ENCODE data around the gene FNBP1L.

The FNBP1L gene

DNA sequence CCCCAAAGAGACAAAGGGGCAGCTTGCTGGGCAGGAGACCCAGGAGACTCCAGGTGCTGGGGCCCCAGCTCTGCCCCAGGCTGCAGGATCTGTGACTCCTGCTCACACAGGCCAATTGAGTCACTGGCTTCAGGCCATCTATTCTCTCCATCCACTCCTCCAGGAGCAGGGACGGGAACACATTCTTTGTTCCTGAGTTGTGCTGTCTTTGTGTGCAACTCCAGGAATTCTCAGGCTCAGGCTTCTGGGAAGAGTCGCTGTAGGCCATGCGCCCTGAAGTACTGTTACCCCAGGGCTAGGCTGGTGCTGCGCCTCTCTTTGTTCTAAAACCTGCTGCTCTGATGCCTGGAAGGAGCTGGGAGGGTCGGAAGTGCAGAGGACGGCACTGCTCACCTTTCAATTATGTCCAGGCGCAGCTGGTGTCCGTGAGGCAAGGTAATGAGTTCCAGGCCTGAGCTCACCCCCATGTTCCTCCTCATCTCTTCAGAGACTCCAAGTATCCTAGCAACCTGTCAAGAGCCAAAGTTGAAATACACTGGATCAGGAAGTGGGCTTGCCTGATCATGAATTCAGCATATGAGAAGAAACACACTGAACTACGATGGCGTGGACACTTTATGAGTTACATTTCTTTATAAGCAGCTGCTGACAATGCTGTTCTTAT is 127.8 kb downstream of the FNBP1L start:
- DNase-seq: peak; percentile 93

DNA sequence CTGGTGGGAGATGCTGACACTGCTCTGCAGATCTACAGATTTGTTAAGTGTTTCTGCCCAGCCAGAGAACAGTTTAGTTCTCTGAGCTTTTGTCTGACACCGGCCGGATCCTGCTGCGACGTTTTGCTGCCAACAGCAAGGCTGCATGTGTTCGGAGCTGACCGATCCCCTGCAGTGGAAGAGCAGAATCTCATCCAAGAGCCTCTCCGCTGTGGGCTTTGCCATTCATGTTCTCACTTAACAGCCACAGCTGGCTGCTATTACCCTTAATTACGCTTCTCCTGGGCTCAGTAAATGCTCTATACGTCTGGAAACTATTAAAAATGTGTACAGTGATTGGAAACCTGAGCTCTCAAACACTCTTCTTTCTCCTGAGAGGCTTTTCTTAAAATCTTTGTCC is 128.4 kb downstream of the FNBP1L start:
- peak; percentile 43 for DNase-seq

DNA sequence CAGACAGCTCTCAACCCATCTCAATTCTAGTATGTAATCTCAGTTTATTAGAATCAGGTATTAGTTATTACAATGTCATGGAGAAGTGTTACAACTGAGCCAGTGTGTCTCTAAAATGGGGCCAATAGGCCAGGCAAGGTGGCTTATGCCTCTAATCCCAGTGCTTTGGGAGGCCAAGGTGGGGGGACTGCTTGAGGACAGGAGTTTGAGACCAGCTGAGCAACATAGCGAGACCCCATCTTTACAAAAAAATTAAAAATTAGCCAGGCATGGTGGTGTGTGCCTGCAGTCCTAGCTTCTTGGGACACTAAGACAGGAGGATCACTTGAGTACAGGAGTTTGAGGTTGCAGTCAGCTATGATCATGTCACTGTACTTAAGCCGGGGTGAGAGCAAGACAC is 128.8 kb downstream of the FNBP1L start:
- no peak for DNase-seq

DNA sequence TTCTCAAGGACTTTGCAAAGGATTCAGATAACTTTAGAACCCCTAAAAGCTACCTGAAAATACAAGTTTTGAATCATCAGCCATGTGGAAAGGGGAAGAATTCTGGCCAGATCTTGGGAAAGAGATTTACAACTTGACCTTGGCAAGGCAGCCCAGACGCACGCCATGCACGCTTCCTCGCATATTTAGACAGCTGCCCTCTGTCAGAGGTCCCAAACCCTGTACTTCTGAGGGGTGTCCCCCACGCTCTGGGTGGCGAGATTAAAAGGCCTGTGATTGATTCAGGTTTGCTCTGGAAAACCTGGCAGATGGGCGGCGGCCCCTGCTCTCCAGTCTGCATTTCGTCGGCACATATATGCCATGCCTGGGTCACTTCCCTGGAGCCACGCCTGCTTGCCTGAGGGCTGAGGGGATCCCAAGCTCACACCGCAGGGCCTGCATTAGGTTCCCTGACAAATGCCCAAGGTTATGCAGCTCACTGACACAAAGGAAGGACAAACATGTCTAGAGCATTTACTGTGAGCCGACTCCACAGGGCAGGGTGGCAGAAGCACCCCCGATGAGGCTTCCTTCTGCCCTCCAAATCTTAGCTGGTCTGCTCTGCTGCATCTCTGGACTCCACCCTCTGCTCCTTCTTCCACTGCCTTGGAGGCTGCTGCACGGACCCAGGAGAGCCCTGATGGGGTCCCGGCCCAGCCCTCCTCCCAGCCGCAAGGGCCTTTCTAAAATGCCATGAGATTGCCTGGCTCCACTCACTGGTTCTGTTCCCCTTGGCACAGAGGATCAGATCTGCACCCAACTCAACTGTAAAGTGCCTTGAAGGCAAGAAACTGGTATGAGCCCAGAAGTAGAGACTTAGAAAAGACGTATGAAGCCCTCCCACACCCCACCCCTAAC is 129.9 kb downstream of the FNBP1L start:
- no peak for DNase-seq

DNA sequence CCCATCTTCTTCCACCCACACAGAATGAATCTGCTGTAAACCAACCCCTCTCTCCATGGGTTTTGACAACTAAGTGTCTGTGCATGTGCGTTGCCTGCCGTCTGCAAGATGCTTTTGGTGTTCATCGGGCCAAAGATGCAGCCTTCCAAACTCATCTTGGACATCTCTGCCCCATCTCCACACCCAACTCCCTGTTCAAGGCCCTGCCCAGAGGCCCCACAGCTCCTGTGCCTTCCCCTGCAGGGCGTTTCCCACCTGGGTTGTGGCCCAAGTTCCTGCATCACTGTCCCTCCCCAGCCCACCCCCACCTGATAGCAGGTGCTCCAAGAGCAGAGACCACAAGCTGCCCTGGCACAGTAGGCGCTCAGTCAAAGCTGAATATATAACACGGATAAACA is 130.5 kb downstream of the FNBP1L start:
- no peak for DNase-seq

DNA sequence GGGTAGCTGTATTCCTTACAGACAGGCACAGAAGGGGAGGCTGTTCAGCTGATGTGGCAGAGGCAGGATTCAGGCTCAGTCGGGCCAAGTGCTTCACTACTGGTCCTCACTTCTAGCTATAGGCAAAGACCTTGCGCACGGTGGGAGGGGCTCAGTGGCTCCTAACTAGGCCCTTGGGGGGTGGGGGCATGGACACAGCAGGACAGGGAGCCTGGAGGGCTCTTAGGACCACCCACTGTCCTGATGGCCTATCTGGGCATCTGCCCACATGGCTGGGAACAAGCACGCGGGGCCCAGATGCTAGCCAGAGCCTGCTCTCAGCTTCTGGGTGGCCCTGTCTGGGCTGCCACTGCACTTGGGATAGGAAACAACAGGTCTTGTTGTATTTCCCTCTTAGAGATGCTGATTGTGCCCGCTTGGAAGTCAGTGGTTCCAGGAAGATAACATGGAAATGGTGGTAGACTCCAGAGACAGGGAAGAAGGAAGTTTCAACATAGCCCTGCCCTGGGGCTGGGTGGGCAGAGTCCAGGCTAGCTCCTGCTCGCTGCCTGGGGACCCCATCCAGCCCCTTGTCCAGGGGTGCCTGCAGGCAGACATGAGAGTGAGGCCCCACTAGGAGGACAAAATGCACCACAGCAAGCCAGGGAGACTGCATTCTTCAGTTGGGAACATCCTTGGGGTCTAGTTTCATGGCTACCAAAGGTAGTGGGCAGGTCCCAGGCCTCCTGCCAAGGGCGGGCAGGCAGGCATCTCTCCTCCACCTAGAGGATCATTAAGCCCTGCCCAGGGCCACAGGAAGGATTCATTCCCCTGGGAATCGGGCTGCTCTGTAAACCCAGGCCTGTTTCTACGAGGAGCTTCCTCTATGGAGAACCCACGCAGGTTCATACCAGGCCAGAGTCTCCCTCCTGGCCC is 131.2 kb downstream of the FNBP1L start:
- no peak for DNase-seq

DNA sequence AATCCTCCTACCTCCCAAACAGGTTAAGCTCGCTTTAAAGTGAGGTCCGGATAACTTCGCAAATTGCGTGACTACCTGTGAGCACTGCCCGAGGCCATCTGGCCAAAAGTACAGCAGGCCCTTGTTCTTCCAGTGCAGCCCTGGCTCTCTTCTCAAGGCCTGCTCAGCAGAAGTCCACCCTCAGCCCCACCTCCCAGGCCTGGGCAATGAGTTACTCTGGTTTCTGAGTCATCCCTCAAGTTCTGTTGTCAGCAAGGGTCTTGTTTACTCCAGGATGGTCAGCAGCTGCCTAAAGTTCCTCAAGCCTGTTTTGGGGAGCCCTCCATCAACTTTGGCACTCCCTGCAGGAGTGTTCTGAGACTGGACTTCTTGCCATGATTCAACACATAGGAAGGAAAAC is 132.0 kb downstream of the FNBP1L start:
- no peak for DNase-seq

DNA sequence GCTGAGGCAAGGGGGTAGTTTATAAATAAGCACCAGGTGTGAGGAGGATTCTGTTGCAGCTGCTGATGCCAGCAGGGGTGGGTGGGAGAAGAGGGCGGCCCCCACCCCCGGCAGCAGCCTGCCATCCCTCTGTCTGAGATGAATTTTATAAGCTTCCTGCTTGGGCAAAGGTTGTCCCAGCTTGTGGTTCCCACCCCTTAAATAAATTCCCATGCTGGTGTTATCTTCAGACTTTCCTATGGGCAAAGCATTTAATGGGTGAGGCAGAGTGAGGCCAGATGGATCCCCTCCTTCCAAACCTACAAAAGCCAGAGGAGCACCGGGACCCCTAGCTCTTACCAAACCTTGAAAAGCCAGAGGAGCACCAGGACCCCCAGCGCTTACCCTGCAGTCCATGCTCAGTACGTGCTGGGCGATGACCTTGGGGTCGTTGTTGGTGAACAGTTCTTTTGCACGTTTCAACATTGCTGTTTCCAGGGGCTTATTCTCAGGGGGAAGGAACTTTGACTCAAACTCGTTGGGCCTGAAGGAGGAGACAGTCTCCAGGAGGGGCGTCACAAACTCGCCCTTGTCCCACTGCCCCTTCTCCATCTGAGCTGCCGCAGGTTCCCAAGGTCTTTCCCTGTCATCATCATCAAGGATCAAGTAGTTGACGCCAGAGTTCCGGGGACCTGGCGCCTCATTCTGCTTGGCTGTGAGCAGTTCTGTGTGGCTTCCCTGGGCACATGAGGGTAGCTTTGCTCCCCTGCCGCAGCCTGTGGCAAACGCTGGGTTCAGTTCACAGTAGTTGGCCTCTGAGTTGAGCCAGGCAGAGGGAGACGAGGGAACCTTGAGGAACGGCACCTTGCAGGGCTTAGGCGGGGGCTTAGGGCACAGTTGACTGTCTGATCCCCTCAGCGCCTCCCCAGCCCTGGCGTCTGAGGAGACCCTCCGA is 134.3 kb downstream of the FNBP1L start:
- no peak for DNase-seq

DNA sequence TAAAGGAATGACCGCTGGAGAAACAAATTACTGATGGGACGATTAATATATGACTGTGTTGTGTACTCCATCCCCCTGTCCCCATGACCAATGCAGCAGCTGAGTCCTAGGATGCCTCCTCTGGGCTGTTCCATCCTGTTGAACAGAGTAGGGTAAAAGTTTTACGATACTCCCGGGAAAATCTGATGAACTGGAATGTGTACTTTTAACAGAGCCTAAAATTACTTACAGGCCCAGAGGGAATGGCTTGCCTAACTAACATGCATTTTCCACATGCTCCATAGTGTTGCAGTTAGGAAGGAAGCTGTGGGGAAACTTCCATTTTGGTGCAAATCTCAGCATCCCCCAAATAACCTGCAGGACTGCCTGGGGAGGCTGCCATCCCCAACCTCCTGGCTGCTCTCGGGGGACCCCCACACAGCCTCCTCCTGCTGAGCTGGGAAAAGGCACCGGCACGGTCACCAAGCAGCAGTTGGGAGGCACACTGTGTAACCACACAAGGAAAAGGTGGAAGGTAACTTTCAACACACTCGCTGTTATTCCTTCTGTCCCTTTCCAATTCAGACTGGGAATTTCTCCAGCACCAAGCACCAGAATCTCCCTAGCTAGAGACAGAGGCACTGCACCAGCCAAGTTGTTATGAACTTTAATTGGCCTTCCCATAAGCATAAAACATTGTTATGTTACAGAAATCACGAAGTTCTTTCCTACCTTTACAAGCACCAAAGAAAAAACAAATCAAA is 136.5 kb downstream of the FNBP1L start:
- DNase-seq: no peak

DNA sequence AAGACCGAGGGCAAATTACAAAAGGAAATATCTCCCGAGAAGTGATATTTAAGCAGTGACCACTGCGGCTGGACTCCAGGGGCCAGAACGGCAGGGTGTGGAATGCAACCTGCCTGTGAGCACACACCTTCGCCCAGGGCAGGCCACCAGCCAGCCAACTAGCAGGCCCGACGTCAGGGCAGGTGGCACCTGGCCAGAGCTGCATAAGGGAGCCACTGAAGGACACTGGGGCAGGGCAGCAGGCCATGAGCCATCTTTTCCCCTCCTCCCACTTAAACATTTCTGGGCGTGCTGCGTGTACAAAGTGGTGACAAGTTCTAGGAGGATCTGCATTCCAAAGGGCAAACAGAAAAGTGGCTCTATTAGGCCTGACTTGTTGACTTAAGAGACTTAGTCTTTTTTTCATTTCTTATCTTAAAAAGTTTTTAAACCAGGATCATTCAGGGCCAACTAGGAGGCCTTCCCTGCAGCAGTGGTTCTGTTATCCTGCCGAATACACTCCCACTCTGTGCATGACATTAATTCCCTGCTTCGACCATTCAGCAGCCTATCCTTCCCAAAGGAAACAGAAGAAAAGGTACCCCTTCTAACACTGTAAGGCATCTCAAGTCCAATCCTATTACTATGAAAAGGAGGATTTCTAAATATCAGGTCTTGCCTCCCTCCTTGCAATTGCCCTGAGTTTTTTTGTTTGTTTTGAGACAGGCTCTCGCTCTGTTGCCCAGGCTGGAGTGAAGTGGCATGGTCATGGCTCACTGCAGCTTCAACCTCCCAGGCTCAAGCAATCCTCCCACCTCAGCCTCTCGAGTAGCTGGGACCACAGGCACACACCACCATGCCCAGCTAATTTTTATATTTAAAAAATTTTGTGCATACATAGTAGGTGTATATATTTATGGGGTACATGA is 137.4 kb downstream of the FNBP1L start:
- DNase-seq: peak; percentile 72

DNA sequence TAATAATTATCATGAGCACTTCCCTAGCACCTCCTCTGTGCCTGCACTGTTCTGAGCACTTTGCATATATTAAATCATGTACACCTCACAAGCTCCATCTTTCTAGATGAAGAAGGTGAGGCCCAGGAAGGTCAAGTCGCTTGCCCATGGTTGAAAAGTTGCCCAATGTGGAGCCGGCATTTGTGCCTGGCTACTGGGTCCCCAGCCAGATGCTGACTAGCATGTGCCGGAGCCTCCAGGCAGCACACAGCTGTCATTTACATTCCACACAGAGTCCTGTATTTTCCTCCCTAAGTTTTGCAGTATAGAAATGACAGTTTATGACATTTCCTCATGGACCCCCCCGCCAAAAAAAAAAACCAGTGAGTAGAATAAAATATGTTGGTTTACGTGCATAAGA is 139.4 kb downstream of the FNBP1L start:
- DNase-seq: no peak

DNA sequence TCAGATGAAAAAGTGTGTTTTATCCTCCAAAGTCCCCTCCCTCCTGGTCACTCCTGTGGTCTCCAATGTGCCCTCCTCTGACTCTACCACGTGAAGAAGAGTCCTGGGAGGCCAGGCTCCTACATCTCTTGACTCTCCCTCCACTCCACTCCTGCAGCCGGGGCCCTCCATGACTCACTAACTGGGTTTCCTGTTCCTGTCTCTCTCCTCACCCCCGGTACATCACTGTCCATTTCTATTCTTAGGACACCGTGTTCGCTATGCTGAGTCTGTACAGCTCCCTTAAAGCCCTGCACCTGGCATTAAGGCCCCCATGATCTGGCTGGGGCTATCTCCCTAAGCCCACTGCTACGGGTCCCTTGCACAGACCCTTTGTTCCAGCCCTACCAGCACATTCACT is 140.3 kb downstream of the FNBP1L start:
- DNase-seq: no peak

DNA sequence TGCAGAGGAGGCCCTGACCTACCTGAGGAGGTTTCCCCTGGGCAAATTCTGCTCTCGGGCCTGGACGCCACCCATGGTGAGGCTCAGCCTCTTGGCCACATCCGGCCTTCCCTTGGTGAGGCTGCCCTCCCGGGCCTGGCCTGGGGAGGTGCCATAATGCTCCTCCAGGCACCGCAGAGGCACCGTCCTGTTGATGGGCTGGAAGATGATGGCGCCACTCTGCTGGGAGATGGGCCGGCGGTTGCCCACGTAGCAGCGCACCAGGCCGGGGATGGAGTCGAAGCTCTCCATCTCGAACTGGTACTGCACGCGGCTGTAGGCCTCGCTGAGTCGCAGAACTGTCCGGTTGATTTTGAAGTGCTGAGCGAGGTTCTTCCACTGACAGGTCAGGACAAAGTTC is 141.0 kb downstream of the FNBP1L start:
- no peak for DNase-seq

DNA sequence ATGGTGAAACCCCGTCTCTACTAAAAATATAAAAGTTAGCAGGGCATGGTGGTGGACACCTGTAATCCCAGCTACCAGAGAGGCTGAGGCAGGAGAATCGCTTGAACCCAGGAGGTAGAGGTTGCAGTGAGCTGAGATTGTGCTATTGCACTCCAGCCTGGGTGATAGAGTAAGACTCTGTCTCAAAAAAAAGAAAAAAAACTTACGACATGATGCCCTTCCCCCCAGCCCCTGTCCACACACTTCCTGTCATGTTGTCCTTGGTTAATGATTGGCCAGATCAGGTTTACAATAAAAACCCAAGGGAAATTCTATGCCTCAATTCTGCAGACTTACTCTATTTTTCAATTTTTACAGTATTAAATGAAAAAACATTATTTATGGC is 143.4 kb downstream of the FNBP1L start:
- peak; percentile 31 for DNase-seq

DNA sequence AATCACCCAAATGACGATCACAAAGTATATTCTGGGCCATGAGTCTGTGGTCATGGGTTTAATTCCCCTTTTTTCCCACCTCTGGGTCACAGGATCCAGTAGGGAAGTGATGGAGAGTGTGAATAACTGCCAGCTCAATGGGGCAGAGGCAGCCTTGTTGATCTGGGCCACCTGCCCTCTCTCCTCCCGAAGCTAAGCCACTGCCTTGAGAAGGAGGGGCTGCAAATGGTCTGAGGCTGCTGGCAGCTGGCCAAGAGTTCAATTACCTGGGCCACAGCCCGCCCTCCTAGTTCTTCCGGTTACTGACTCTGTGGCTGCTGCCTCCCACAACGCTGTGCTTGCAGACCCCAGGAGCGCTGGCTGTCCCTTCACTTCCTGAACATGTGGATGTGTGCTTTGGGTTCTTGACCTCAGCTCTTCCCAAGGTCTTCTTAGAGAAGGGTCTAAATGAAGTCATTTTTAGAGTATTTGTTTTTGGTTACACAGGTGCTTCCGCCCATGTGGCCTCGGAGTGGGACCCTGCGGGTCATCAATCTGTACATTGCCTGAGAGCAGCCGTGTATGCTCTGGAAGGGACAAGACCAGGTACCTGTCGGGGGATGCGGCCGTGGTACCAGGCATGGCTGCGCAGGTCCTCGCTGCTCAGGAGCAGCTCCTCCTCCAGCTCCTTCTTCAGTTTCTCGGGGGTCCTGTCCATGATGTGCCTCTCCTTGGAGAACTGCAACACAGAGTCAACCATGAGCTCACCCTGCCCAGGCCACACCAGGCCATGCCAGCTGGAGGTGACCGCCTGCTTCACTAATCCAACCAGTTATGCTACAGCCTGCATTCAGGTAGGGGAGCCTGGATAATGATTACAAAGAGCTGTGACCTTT is 144.0 kb downstream of the FNBP1L start:
- peak; percentile 99 for DNase-seq

DNA sequence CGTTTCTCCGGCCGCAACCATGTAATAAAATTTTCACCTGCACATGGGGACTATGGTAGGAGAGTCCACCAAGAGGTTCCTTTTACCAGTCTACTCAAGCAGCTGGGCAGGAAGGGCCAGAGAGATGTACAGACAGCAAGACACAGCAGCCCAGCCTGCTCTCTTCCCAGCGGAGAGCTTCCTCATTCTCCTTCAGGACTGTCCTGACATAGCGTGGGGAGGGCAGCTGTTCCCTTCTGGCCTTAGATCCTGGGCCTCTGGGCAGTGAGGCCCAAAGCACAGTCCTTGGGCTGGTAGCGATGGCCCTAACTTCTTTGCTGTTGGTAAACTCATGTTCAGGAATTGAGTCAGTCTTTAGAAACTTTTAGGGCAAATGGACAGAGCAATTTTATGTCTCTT is 144.6 kb downstream of the FNBP1L start:
- no peak for DNase-seq

DNA sequence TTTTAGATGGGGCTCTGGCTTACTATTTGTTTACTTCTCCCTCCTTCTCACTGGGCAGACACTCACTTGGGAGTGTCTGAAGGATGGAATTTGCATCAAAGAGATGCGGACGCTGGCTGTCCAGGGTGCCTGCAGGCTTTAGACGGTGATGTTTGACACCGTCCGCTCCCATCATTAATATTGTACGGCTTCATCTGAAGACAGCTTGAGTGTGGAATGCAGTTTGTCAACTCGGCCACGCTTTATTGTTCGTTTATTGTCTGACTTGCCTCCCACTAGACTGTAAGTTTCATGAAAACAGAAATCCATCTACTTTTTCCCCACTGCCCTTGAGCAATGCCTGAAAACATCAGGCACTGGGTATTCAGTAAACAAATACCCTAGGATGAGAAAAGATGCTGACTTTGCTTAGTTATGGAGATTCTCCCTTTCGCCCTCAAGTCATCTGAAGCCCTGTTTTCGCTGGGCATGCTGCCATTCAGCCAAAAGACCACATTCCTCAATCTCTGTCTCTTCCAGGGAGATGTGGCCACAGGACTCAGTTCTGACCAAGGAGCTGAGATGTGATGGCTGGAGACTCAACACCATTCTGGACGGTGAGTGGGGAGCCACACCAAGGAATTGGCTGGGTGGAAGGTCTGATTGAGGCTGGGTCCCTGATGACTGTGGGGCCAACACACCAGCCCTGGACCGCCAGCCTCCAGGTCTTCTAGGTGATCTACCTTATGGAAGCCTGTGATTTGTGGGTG is 146.1 kb downstream of the FNBP1L start:
- DNase-seq: peak; percentile 20

DNA sequence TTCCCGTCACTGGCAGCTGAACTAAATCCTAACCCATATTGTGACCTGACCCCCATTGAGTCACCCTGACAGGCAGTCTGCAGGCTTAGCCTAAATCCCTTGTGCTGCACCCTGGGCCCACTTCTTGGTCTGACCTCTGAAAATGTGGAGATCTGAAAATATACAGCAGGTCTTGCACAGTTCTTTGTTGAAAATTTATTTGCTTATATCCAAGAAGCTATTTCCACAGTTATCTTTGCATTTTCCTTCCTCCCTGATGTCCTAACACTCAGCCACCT is 146.6 kb downstream of the FNBP1L start:
- DNase-seq: no peak

DNA sequence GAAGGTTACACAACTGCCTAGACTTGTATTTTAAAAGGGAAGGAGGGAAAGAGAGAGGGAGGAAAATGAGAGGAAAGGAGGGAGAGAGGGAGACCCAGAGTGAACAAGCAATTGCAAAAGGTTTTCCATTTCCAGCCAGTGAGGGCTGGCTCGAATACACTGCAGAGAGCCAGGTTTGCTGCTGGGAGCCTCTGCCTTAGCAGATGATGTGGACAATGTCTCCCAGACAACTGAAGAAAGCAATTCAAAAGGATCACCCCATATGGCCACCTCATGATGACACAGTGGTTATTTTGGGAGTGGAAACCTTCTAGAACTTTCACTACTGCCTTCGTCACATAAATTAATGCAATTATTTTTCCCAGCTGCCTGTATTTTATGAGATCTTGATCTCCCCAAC is 147.3 kb downstream of the FNBP1L start:
- DNase-seq: no peak

Data from NCI-H510A (cell line).